Measurements from ENCODE around the gene SLC30A3. TPM values are rescaled to one million over a fixed set of nuclear protein-coding genes. Genes with fewer than 3 reads are reported as not detected.

SLC30A3 gene
- total RNA-seq, 1 experiment from 2014 or later = 45.6 TPM

DNA sequence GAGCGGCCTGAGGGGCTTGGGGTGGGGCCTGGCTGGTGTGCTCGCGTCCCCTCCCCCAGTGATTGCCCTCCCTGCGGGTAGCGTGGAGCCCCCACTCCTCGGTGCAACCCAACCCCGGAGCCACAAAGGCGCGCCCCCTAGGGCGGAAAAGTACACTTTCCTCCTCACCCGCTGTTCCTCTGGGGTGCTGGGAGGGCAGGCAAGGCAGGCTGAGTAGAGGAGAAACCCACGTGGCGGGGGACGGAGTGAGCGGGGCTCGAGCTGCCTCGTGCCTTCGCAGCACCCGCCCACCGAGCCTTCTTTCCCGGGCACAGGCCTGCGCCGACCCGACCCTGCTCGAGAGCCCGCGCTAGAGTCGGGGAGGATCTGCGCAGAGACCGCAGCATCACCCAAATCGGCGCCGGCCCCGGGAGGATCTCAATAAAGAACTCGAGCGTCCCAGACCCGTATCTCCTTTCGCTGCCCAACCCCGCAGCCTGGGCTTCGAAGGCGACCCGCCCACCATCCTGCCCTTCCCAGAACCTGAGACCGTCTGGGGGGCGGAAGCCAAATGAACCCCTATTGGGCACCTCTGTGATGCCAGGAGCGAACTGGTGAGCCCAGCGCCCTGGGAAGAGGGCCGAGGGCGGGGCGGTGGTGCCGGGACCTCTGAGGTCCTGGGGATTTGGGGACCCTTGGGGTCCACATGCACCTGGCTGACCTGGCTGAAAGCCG, 43.9 kb upstream of the SLC30A3 start:
- ChIA-PET CTCF (no interaction called here), POLR2A (ENCODE audit: low non-redundant PET) (no interaction called here)
- DNase-seq (ENCODE audit: low spot score) = peak; percentile 57
- Histone ChIP-seq H3K4me3 (ENCODE audit: low read depth, low read length, poor library complexity, severe bottlenecking) (peak overlapping the region; percentile 34), H3K4me1 (ENCODE audit: insufficient read depth, low read length, poor library complexity, severe bottlenecking) (peaks cover 15% of the 10 kb centered on the region), H3K27ac (ENCODE audit: low read depth, low read length, poor library complexity, severe bottlenecking) (no peak overlapping the region), H3K27me3 (replicated peaks; ENCODE audit: insufficient read depth, low read depth, low read length, poor library complexity) (peaks cover 23% of the 10 kb centered on the region), H3K9me3 (ENCODE audit: low read depth, low read length, poor library complexity, severe bottlenecking) (no peaks in the 10 kb centered on the region), H3K36me3 (ENCODE audit: insufficient read depth, low read length, poor library complexity, severe bottlenecking) (no peaks in the 10 kb centered on the region)
- TF ChIP-seq, protein P1, sequence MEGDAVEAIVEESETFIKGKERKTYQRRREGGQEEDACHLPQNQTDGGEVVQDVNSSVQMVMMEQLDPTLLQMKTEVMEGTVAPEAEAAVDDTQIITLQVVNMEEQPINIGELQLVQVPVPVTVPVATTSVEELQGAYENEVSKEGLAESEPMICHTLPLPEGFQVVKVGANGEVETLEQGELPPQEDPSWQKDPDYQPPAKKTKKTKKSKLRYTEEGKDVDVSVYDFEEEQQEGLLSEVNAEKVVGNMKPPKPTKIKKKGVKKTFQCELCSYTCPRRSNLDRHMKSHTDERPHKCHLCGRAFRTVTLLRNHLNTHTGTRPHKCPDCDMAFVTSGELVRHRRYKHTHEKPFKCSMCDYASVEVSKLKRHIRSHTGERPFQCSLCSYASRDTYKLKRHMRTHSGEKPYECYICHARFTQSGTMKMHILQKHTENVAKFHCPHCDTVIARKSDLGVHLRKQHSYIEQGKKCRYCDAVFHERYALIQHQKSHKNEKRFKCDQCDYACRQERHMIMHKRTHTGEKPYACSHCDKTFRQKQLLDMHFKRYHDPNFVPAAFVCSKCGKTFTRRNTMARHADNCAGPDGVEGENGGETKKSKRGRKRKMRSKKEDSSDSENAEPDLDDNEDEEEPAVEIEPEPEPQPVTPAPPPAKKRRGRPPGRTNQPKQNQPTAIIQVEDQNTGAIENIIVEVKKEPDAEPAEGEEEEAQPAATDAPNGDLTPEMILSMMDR (conservative IDR thresholded peaks at IDR 0.05; ENCODE audit: low read depth, low read length) = peak; percentile 33; the same call in 1 of the 2 replicates
- no peak for TF ChIP-seq EZH2 (IDR thresholded peaks at IDR 0.05; ENCODE audit: borderline replicate concordance, low read depth, low read length, poor library complexity, severe bottlenecking)
- intact Hi-C loops (cut with micrococcal nuclease; ENCODE audit: unreplicated experiment) = no loop called here
- BruUV-seq (replicated peaks) = no TSS peak

DNA sequence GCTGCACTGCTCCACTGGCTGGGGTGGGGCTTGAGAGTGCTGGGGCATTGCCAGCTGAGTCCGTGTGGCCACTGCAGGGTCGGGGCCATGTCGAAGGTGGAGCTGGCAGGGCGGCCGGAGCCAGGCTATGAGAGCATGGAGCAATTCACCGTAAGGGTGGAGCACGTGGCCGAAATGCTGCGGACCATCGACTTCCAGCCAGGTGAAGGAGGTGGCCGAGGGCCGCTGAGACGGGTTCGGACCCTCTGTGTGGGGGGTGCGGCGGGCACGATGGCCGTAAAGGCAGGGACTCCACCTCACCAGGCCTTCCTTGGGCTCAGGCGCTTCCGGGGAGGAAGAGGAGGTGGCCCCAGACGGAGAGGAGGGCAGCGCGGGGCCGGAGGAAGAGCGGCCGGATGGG, 43.3 kb upstream of the SLC30A3 start:
- no peaks in the 10 kb centered on the region for H3K36me3 ChIP-seq (ENCODE audit: insufficient read depth, low read length, poor library complexity, severe bottlenecking)
- CTCF ChIA-PET = interaction anchor here (0.5 kb wide), 1 partner anchor 12 kb away, joined by 10 read pairs; no protein-coding TSS in a partner anchor

DNA sequence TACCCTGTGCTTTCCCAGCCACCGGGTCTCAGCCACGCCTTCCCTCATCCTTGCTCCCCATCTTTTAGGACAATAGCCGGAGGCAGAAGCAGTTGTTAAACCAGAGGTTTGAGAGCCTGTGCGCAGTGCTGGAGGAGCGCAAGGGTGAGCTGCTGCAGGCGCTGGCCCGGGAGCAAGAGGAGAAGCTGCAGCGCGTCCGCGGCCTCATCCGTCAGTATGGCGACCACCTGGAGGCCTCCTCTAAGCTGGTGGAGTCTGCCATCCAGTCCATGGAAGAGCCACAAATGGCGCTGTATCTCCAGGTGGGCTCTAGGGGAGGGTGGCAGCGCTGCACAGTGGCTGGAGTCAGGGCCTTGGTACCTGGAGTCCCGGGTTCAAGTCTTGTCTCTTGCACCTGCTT, 42.7 kb upstream of the SLC30A3 start:
- ChIA-PET POLR2A (ENCODE audit: low non-redundant PET) (interaction anchor here (0.6 kb wide), 1 partner anchor 234 kb away, joined by 3 read pairs; the partner anchor contains the start of gene OST4), CTCF (interaction anchor here (0.5 kb wide), 1 partner anchor 11 kb away, joined by 10 read pairs; no protein-coding TSS in a partner anchor)
- Histone ChIP-seq H3K4me3 (ENCODE audit: low read depth, low read length, poor library complexity, severe bottlenecking) (no peak overlapping the region), H3K27me3 (replicated peaks; ENCODE audit: insufficient read depth, low read depth, low read length, poor library complexity) (peaks cover 23% of the 10 kb centered on the region), H3K27ac (ENCODE audit: low read depth, low read length, poor library complexity, severe bottlenecking) (no peak overlapping the region), H3K36me3 (ENCODE audit: insufficient read depth, low read length, poor library complexity, severe bottlenecking) (no peaks in the 10 kb centered on the region), H3K9me3 (ENCODE audit: low read depth, low read length, poor library complexity, severe bottlenecking) (no peaks in the 10 kb centered on the region), H3K4me1 (ENCODE audit: insufficient read depth, low read length, poor library complexity, severe bottlenecking) (peaks cover 15% of the 10 kb centered on the region)
- intact Hi-C loops (cut with micrococcal nuclease; ENCODE audit: unreplicated experiment) = no loop called here
- no peak for DNase-seq (ENCODE audit: low spot score)
- no peak for TF ChIP-seq EZH2 (IDR thresholded peaks at IDR 0.05; ENCODE audit: borderline replicate concordance, low read depth, low read length, poor library complexity, severe bottlenecking)
- TF ChIP-seq, protein P1 (conservative IDR thresholded peaks at IDR 0.05; ENCODE audit: low read depth, low read length) = no peak
- no TSS peak for BruUV-seq (replicated peaks)

More for the DNA sequence above, 43.3 kb upstream of the SLC30A3 start:
- POLR2A ChIA-PET (ENCODE audit: low non-redundant PET) = no interaction called here
- Histone ChIP-seq H3K9me3 (ENCODE audit: low read depth, low read length, poor library complexity, severe bottlenecking) (no peaks in the 10 kb centered on the region), H3K4me3 (ENCODE audit: low read depth, low read length, poor library complexity, severe bottlenecking) (no peak overlapping the region), H3K27me3 (replicated peaks; ENCODE audit: insufficient read depth, low read depth, low read length, poor library complexity) (peaks cover 23% of the 10 kb centered on the region), H3K4me1 (ENCODE audit: insufficient read depth, low read length, poor library complexity, severe bottlenecking) (peaks cover 15% of the 10 kb centered on the region), H3K27ac (ENCODE audit: low read depth, low read length, poor library complexity, severe bottlenecking) (no peak overlapping the region)
- intact Hi-C loops (cut with micrococcal nuclease; ENCODE audit: unreplicated experiment) = no loop called here
- no peak for DNase-seq (ENCODE audit: low spot score)
- TF ChIP-seq EZH2 (IDR thresholded peaks at IDR 0.05; ENCODE audit: borderline replicate concordance, low read depth, low read length, poor library complexity, severe bottlenecking) = no peak
- TF ChIP-seq, protein P1 (conservative IDR thresholded peaks at IDR 0.05; ENCODE audit: low read depth, low read length) = no peak
- BruUV-seq (replicated peaks) = no TSS peak

Measured in A673 (cell line).